Lower lobe of right lung (tissue), 2 donors: ENCODE measurements around the gene FRZB. TPM values are rescaled to one million over a fixed set of nuclear protein-coding genes. Genes with fewer than 3 reads are reported as not detected.

Experiments used
- ATAC-seq, 2 donors: fragments of 200-7000 bp; cut with Tn5 transposase; one replicate each; pipeline ENCODE4 v1.9.1; 2020 to 2022; ENCODE audit warnings: mild to moderate bottlenecking in 2 of 2, moderate library complexity in 2 of 2
- DNase-seq: peaks from one replicate; pipeline ENCODE4 v3.0.0-alpha.2; 2020
- H3K27ac ChIP-seq: fragments of 200-600 bp; one replicate; pipeline ENCODE4 v1.8.0; 2022
- H3K27me3 ChIP-seq: fragments of 200-600 bp; one replicate; pipeline ENCODE4 v1.8.0; 2022; ENCODE audit warnings: low read depth
- H3K36me3 ChIP-seq: fragments of 200-600 bp; one replicate; pipeline ENCODE4 v1.8.0; 2022; ENCODE audit warnings: mild to moderate bottlenecking
- H3K4me1 ChIP-seq: fragments of 200-600 bp; one replicate; pipeline ENCODE4 v1.8.0; 2022
- H3K4me3 ChIP-seq: fragments of 200-600 bp; one replicate; pipeline ENCODE4 v1.8.0; 2022; ENCODE audit warnings: mild to moderate bottlenecking
- H3K9me3 ChIP-seq: fragments of 200-600 bp; one replicate; pipeline ENCODE4 v1.8.0; 2022
- intact Hi-C: fragments of 100-400 bp; cut with DNase I; formaldehyde crosslinking; loops from one replicate; pipeline ENCODE4 v1.11.0; 2022
- long read RNA-seq: library from polyadenylated mRNA; unstranded; transcript quantifications from one replicate; pipeline ENCODE4 v2.0.0, GENCODE V29; 2021
- total RNA-seq: library from RNA; stranded (reverse); fragmentation: NEBNext Ultra II Directional; extraction: Animal tissue kit (Norgen Biotek cat#: 25700); gene quantifications from one replicate; pipeline ENCODE4 v1.2.1, GENCODE V29; 2021
- TF ChIP-seq, protein P1 (sequence below): fragments of 200-600 bp; IDR thresholded peaks from one replicate; pipeline ENCODE4 v1.8.0; 2022; ENCODE audit warnings: antibody characterized with exemption, mild to moderate bottlenecking
- donor health status: DM: no; HTN: yes; CAD: no; lungs with severe emphysema.

FRZB gene, protein sequence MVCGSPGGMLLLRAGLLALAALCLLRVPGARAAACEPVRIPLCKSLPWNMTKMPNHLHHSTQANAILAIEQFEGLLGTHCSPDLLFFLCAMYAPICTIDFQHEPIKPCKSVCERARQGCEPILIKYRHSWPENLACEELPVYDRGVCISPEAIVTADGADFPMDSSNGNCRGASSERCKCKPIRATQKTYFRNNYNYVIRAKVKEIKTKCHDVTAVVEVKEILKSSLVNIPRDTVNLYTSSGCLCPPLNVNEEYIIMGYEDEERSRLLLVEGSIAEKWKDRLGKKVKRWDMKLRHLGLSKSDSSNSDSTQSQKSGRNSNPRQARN
- 2.9 TPM for total RNA-seq
- long read RNA-seq, transcript FRZB-201 (6 exons, 3,162 nt) = major isoform, 16 of 16 reads
- long read RNA-seq, partial matches to known transcripts = 0 of 16 reads
- long read RNA-seq, other reads (novel, unspliced or antisense) = 0 of 16 reads

DNA sequence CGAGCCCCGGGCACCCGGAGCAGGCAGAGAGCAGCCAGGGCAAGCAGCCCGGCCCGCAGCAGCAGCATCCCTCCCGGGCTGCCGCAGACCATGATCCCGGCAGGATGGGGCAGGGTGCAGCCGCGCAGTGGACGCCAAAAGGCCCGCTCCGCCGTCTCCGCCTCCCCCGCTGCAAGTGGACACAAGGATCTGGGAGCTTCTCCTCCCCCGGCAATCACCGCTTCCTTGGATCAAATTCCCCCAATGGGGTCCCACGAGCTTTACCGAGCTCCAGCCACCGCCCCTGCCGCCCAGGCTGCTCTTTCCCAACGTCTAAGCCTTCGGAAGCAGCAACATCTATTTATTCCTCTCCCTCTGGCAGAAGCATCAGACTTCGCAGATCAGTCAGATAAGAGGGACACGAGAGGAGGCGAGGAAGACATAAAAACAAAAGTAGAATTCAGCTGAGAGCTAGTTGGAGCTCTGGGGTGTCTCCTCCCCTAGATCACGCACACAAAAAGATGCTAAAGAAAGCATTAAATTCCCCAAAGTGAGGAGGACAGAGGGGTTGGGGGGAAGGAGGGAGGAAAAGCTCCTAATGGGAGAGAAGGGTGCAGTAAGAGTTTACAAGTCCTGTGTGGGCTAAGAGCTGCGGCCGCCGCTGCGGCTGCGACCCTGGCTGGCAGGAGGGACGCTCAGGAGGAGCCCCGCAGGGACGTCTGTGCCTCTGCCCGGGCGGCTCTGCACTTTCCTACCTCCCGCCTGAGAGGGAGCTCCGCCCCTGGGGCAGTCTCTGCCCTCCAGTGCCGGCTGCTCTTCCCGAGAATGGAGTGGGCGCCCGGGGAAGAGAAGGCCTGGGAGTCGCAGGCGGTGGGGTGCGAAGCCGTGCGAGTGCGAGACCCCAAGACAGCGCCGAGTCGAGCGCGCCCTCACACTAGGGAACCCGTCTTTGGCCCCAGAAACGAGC is at the start of gene FRZB:
Gene FRZB (minus strand): TSS at position 177 of the 946 bp plus-strand sequence. CDS start 85 bp downstream, at position 92.
- Histone ChIP-seq H3K27me3 (peaks cover 28% of the 10 kb centered on the region), H3K4me3 (peak within 1 kb of the TSS; percentile 51), H3K9me3 (no peaks in the 10 kb centered on the region), H3K4me1 (peaks cover 15% of the 10 kb centered on the region), H3K27ac (peak within 1 kb of the TSS; percentile 53), H3K36me3 (no peaks in the 10 kb centered on the region)
- ATAC-seq = peak; percentile 80 to 83
- TF ChIP-seq, protein P1, sequence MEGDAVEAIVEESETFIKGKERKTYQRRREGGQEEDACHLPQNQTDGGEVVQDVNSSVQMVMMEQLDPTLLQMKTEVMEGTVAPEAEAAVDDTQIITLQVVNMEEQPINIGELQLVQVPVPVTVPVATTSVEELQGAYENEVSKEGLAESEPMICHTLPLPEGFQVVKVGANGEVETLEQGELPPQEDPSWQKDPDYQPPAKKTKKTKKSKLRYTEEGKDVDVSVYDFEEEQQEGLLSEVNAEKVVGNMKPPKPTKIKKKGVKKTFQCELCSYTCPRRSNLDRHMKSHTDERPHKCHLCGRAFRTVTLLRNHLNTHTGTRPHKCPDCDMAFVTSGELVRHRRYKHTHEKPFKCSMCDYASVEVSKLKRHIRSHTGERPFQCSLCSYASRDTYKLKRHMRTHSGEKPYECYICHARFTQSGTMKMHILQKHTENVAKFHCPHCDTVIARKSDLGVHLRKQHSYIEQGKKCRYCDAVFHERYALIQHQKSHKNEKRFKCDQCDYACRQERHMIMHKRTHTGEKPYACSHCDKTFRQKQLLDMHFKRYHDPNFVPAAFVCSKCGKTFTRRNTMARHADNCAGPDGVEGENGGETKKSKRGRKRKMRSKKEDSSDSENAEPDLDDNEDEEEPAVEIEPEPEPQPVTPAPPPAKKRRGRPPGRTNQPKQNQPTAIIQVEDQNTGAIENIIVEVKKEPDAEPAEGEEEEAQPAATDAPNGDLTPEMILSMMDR = no peak
- DNase-seq = peak; percentile 46
- intact Hi-C loops = no loop called here

DNA sequence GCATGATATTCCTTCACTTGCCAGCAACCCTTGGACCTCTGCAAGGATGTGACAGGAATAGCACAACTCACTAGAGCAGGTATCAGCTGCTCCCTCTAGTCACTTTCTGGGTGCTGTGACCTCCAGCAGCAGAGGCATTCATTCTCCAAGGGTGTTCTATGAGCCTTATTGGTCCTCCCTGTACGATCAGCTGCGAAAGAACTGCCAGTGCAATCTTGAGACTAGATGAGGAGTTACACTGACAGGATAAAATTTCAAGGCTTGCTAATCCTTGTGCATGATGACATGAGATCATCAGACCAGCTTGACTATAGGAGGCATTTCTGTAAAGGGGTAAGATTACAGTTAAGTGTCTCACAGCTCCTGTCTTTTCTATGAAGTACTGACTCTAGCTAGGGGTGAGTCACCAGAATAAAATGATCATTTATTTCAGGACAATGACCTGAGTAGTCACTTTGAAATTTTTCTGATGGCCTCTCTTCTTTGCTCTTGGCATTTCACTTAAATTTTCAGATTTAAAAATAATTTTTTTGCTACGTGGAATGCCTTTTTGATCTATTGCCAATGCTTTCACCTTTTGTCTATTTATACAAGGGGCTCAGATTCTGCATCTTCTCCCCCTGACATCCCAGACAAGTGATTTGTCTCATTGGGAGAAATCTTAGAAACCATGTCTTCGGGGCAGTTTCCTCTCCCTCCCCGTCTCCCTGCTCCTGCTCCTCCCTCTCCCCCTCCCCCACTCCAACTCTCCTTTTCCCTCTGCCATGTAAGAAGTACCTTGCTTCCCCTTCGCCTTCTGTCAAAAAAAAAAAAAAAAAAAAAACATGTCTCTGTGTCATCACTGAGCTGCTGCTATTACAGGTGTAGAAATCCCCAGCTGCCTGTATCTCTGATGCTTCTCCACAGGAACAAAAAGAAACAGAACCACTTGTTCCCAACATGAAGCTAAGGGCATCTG is 49.2 kb upstream of the FRZB start:
- Histone ChIP-seq H3K36me3 (peaks cover 48% of the 10 kb centered on the region), H3K4me3 (no peak overlapping the region), H3K27me3 (no peaks in the 10 kb centered on the region), H3K27ac (no peak overlapping the region), H3K4me1 (no peaks in the 10 kb centered on the region), H3K9me3 (no peaks in the 10 kb centered on the region)
- TF ChIP-seq, protein P1 = no peak
- no peak for ATAC-seq
- intact Hi-C loops = no loop called here
- no peak for DNase-seq

DNA sequence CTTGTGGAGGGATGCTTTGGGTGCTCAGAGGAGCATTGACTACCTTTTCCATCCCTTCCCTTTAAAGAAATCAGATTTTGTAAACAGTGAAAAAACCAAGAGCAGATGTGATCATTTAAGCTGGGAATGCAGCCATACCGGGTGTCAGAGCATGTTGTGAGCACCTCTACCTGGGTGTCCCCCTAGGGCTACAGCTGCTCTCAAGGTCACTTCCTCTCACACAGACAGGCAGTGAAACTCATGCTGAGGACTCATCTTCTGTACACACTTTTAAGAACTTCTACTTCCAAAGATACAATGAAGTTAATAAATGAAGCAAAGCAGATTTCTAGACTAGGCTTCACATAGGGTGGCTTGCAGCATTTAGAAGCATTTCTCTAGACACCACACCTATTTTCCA is 48.4 kb upstream of the FRZB start:
- no peak overlapping the region for H3K27ac ChIP-seq
- TF ChIP-seq, protein P1 = no peak
- ATAC-seq = no peak
- intact Hi-C loops = no loop called here
- no peaks in the 10 kb centered on the region for H3K4me1 ChIP-seq
- peaks cover 48% of the 10 kb centered on the region for H3K36me3 ChIP-seq
- H3K9me3 ChIP-seq = no peaks in the 10 kb centered on the region
- no peaks in the 10 kb centered on the region for H3K27me3 ChIP-seq
- H3K4me3 ChIP-seq = no peak overlapping the region
- no peak for DNase-seq

DNA sequence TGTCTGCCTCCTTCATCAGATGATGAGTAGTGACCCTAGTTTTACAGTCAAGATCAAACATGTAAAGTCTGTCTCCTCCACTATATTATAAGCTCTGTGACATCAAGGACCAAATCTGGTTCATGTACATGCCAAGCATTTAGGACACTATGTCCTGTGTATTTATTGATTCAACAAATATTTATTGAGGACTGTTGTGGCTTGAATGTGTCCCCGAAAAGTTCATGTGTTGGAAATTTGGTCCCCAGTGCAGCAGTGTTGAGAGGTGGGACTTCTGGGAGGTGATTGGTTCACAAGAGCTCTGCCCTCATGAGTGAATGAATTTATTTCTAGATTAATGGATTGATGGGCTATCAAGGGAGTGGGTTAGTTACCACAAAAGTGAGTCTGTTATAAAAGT is 46.6 kb upstream of the FRZB start:
- TF ChIP-seq, protein P1 = no peak
- Histone ChIP-seq H3K27me3 (no peaks in the 10 kb centered on the region), H3K4me1 (no peaks in the 10 kb centered on the region), H3K36me3 (peaks cover 48% of the 10 kb centered on the region), H3K9me3 (no peaks in the 10 kb centered on the region), H3K4me3 (no peak overlapping the region), H3K27ac (no peak overlapping the region)
- ATAC-seq (no peak), DNase-seq (no peak)
- intact Hi-C loops = no loop called here
